Suppressor macrophage treated with lipopolysaccharide for 4 hours (primary cell): ENCODE results near the gene HIVEP3.
"Not testable (repeated sequence)": the region's sequence is repeated elsewhere in the genome, so short reads cannot be mapped to it uniquely, and the experiment has no call there.

Source experiments
- DNase-seq: peaks from one replicate; pipeline ENCODE4 v3.0.0-alpha.2; 2020

Gene HIVEP3

GRCh38 chr1:41573785-41574713 lies 344.7 kb downstream of the HIVEP3 start:
- DNase-seq, result peak; percentile 88

GRCh38 chr1:41573194-41573593 lies 345.5 kb downstream of the HIVEP3 start:
- peak; percentile 24 for DNase-seq

- DNase-seq, result no peak
Observed at GRCh38 chr1:41572224-41572623, 346.5 kb downstream of the HIVEP3 start.

GRCh38 chr1:41571041-41571440 lies 347.7 kb downstream of the HIVEP3 start:
- DNase-seq, result no peak

GRCh38 chr1:41568204-41568603 lies 350.5 kb downstream of the HIVEP3 start:
- DNase-seq, result no peak

DNA sequence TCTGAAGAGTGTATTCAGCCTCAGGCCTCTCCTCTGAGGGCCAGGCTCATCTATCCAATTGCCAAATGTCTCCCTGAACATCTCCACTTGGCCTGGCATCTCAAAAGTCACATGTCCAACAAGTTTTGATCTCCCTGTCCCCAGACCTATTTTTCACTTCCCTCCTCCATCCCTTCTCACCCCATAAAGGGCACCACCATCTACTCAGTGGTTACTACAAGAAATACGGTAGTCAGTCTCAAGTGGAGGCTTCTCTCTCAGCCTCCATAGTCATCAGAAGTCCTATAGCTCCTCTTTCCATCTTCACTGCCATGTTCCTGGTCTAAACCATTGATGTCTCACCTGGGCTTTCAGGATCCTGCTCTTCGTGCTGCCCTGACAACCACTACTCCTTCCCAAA lies 351.8 kb downstream of the HIVEP3 start:
- DNase-seq, result no peak

DNA sequence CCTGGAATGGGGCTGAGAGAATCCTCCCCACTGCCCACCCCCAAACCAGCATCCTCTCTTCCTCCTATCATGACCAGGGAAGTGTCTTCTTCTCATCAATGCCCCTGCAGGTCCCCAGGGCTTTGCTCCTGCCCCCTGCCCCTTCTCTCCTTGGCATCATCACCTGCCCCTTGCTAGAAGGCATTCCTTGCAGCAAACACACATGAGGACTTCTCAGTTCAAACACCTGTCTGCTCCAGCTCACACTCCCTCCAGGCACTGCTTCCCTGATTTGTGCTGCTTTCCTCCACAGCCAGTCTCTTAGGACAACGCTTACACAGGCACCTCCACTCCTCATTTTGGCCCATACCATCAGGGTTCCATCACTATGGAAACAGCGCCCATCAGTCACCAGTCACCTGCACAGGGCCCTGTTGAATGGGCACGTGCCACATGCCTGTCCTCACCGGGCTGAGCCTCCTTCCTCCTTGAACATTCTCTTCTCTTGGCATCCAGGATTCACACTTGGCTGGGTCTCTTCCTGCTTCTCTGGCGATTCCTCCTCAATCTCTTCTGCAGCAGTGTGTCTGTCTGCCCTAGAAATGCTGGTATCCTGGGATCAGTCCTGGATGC lies 352.3 kb downstream of the HIVEP3 start:
- DNase-seq, result no peak

- DNase-seq, result no peak
Observed at GRCh38 chr1:41564741-41565475, 353.8 kb downstream of the HIVEP3 start.

DNA sequence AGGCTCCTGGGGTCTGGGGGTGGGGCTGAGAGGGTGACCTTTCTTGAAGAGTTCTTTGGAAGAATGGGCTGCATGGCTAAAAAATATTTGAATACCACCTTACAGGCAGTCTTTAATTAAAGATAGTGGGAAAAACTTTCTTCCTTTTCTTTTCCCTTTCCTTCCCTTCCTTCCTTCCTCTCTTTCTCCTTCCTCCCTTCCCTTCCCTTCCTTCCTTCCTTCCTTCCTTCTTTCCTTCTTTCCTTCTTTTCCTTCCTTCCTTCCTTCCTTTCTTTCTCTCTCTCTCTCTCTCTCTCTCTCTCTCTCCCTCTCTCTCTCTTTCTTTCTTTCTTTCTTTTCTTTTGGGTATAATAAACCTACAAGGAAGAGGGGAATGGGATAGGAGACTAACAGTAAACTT lies 356.4 kb downstream of the HIVEP3 start:
- DNase-seq, result no peak

DNA sequence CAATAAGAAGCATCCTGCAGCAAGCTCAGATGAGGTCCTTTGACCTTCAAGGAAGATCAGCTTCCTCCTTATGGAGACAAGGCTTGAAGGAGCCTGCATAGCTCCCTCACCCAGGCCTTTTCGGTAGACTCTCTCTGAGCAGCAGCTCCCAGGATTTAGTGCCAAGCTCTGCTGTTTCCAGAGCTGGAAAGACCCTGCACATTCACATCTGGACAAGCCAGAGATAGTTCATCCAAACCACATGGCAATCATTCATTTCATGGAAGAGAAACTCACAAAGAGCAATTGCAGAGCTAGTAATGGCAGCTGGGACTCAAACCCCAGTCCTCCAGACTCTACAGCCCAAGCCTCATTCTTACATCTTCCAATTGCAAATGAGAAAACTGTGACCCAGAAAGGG lies 357.8 kb downstream of the HIVEP3 start:
- no peak for DNase-seq

- no peak for DNase-seq
Observed at GRCh38 chr1:41560496-41560895, 358.2 kb downstream of the HIVEP3 start.

DNA sequence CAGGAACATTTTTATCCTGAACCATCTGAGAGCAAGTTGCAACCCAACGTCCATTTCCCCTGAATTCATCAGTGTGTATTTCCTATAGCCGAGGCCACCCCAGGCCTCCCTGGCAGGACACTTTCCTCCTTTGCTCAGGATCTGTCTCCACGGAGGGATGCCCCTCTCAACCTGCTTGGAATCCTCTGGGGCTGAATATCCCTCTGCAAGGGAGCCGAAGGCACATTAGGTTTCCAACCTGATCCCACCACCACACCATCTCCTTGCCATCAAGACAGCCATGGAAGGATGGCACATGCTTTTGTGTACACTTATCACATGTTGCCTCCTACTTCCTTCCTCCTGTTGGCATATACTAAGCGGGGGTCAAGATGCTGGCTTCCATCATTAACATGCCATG lies 359.4 kb downstream of the HIVEP3 start:
- DNase-seq, result no peak

- no peak for DNase-seq
Observed at GRCh38 chr1:41558761-41559171, 360.0 kb downstream of the HIVEP3 start.

- no peak for DNase-seq
Observed at GRCh38 chr1:41557751-41558455, 360.8 kb downstream of the HIVEP3 start.

- DNase-seq, result not testable (repeated sequence)
Observed at GRCh38 chr1:41554746-41555145, 364.0 kb downstream of the HIVEP3 start.

GRCh38 chr1:41547781-41548560 lies 370.8 kb downstream of the HIVEP3 start:
- no peak for DNase-seq

- no peak for DNase-seq
Observed at GRCh38 chr1:41547336-41547735, 371.4 kb downstream of the HIVEP3 start.

- no peak for DNase-seq
Observed at GRCh38 chr1:41546833-41547135, 371.9 kb downstream of the HIVEP3 start.

- DNase-seq, result peak; percentile 35
Observed at GRCh38 chr1:41545996-41546832, 372.5 kb downstream of the HIVEP3 start.

- no peak for DNase-seq
Observed at GRCh38 chr1:41542196-41542930, 376.4 kb downstream of the HIVEP3 start.

DNA sequence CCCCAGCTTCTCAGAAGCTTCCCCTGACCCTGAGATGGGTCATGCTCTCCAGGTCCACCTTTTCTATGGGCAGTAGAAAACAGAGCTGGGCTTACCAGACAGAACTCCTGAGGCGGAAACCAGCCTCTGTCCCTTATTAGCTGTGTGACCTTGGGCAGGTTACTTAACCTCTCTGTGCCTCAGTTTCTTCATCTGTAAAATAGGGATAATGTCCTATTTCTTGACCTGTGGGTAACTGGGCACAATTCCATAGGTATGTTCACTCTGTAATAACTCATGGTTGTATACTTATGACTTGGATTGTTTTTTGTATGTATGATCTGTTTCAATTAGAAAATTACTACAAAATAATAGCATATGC lies 377.1 kb downstream of the HIVEP3 start:
- DNase-seq, result no peak
